ENCODE measurements around the gene GLYATL1B. TPM values are rescaled to one million over a fixed set of nuclear protein-coding genes. Genes with fewer than 3 reads are reported as not detected.
"Not testable (repeated sequence)": the region's sequence is repeated elsewhere in the genome, so short reads cannot be mapped to it uniquely, and the experiment has no call there.

The GLYATL1B gene
- total RNA-seq, 2 experiments from 2014 or later: not detected

DNA sequence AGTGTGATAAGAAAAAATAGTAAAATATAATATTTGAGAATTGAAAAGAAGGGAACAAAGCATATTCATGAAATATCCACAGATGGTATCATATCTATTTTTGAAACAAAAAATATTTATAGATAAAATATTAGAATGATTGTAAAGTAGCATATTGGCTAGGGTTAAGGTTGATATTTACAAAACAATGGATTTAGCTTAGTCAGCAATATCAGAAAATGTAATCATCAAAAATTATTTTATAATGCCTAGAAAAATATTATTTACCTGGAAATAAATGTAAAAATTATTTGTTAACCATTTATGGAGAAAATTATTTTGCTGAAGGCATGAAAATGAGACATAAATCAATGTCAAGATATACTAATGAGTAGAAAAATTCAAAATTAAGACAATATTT lies 33.7 kb downstream of the GLYATL1B start:
- no peak for ATAC-seq (ENCODE audit: poor library complexity)
- H3K27ac Mint-ChIP-seq: no peak overlapping the region
- Histone ChIP-seq H3K4me3 (ENCODE audit: low read length) (no peak overlapping the region), H3K9me3 (ENCODE audit: control insufficient read depth in 1 of 2, insufficient read depth in 1 of 2, low read length in 2 of 2) (peaks cover 7 to 21% of the 10 kb centered on the region in 2 experiments), H3K27ac (ENCODE audit: low read depth in 1 of 2, low read length in 2 of 2) (no peak overlapping the region), H3K36me3 (ENCODE audit: insufficient read depth, low read length) (no peaks in the 10 kb centered on the region), H3K27me3 (ENCODE audit: control insufficient read depth in 1 of 2, insufficient read depth in 2 of 2, low read length in 2 of 2) (no peaks in the 10 kb centered on the region), H3K4me1 (ENCODE audit: insufficient read depth, low read length) (no peaks in the 10 kb centered on the region)
- no peaks in the 10 kb centered on the region for H3K27me3 Mint-ChIP-seq
- DNase-seq: no peak
- no peaks in the 10 kb centered on the region for H3K36me3 Mint-ChIP-seq (ENCODE audit: low read depth)
- peaks cover 5% of the 10 kb centered on the region for H3K9me3 Mint-ChIP-seq
- TF ChIP-seq, protein P1, sequence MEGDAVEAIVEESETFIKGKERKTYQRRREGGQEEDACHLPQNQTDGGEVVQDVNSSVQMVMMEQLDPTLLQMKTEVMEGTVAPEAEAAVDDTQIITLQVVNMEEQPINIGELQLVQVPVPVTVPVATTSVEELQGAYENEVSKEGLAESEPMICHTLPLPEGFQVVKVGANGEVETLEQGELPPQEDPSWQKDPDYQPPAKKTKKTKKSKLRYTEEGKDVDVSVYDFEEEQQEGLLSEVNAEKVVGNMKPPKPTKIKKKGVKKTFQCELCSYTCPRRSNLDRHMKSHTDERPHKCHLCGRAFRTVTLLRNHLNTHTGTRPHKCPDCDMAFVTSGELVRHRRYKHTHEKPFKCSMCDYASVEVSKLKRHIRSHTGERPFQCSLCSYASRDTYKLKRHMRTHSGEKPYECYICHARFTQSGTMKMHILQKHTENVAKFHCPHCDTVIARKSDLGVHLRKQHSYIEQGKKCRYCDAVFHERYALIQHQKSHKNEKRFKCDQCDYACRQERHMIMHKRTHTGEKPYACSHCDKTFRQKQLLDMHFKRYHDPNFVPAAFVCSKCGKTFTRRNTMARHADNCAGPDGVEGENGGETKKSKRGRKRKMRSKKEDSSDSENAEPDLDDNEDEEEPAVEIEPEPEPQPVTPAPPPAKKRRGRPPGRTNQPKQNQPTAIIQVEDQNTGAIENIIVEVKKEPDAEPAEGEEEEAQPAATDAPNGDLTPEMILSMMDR (IDR thresholded peaks at IDR 0.05): no peak
- intact Hi-C loops (cut with DNase I, micrococcal nuclease): no loop called here
- POLR2A ChIA-PET: interaction anchor here (0.5 kb wide), 1 partner anchor 1524 kb away, joined by 4 read pairs; no protein-coding TSS in a partner anchor
- no peaks in the 10 kb centered on the region for H3K4me1 Mint-ChIP-seq (ENCODE audit: low read depth)
- CTCF ChIA-PET: no interaction called here
- no peak overlapping the region for H3K4me3 Mint-ChIP-seq

DNA sequence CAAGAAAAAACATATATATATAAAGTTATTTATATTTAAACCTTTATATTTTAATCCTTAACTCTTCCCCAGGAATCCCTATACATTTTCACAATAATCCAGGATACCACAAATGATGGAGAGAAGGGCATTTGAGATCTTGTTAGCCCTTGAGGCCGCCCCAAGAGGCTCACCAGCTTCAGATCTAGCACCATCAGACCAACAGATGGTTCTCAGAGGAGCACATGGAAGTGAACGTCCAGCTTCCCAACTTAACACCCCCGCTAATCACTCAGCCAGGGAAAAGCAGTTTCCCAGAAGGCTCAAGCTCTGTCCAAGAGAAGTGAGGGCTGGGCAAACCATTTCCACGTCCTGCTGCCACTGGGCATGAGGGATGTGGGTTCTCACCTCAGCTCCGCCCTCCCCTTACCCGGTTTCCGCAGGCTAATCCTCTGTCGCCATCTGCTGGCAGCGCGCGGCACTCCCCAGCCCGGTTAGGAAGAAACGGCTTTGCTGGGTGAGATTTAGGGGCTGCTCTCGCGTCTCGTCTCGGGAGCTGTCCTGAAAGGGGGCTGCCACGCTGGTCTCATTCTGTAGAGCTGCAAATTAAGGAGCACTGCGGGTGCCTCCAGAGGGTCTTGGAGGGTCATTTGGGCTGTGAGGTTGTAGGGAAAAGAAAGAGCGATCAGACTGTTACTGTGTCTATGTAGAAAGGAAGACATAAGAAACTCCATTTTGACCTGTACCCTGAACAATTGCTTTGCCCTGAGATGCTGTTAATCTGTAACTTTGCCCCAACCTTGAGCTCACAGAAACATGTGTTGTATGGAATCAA lies 49.7 kb downstream of the GLYATL1B start:
- no peak overlapping the region for H3K27ac Mint-ChIP-seq
- H3K9me3 Mint-ChIP-seq: no peaks in the 10 kb centered on the region
- ATAC-seq (ENCODE audit: poor library complexity) (peak; percentile 100), DNase-seq (peak; percentile 80 to 92 (median 87))
- ChIA-PET CTCF (interaction anchor here (0.7 to 2.0 kb wide), 35 partner anchors 8 to 1469 kb away, joined by 3 to 36 read pairs (median 4); partner anchors contain the start of genes DTX4 and FAM111B), POLR2A (interaction anchor here (0.7 to 1.4 kb wide), 5 partner anchors 23 to 77 kb away, joined by 3 to 6 read pairs (median 5); partner anchors contain the start of gene DTX4)
- H3K27me3 Mint-ChIP-seq: no peaks in the 10 kb centered on the region
- TF ChIP-seq, protein P1 (IDR thresholded peaks at IDR 0.05): peak; percentile 98
- Histone ChIP-seq H3K27ac (ENCODE audit: low read depth in 1 of 2, low read length in 2 of 2) (no peak overlapping the region), H3K4me1 (ENCODE audit: insufficient read depth, low read length) (peaks cover 7% of the 10 kb centered on the region), H3K36me3 (ENCODE audit: insufficient read depth, low read length) (peaks cover 52% of the 10 kb centered on the region), H3K27me3 (ENCODE audit: control insufficient read depth in 1 of 2, insufficient read depth in 2 of 2, low read length in 2 of 2) (no peaks in the 10 kb centered on the region), H3K4me3 (ENCODE audit: low read length) (no peak overlapping the region), H3K9me3 (ENCODE audit: control insufficient read depth in 1 of 2, insufficient read depth in 1 of 2, low read length in 2 of 2) (peaks cover 0 to 9% of the 10 kb centered on the region in 2 experiments)
- intact Hi-C loops (cut with DNase I, micrococcal nuclease): loop anchor here (1.0 to 5.0 kb wide), 6 partner anchors 39 to 1569 kb away; partner anchors contain the start of gene UBE2L6 (in 1 of the 2)
- H3K4me1 Mint-ChIP-seq (ENCODE audit: low read depth): peaks cover 8% of the 10 kb centered on the region
- H3K4me3 Mint-ChIP-seq: peak overlapping the region; percentile 75
- peaks cover 64% of the 10 kb centered on the region for H3K36me3 Mint-ChIP-seq (ENCODE audit: low read depth)

DNA sequence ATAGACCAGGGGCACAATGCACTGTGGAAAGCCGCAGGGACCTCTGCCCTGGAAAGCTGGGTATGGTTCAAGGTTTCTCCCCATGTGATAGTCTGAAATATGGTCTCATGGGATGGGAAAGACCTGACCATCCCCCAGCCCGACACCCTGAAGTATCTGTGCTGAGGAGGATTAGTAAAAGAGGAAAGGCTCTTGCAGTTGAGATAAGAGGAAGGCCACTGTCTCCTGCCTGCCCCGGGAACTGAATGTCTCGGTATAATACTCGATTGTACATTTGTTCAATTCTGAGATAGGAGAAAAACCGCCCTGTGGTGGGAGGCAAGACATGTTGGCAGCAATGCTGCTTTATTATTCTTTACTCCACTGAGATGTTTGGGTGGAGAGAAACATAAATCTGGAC lies 50.4 kb downstream of the GLYATL1B start:
- peaks cover 48% of the 10 kb centered on the region for H3K36me3 ChIP-seq (ENCODE audit: insufficient read depth, low read length)
- H3K4me3 ChIP-seq (ENCODE audit: low read length); H3K4me1 ChIP-seq (ENCODE audit: insufficient read depth, low read length); ATAC-seq (ENCODE audit: poor library complexity); H3K4me3 Mint-ChIP-seq; DNase-seq; H3K27ac Mint-ChIP-seq; H3K27ac ChIP-seq (ENCODE audit: low read depth in 1 of 2, low read length in 2 of 2); H3K27me3 Mint-ChIP-seq; H3K27me3 ChIP-seq (ENCODE audit: control insufficient read depth in 1 of 2, insufficient read depth in 2 of 2, low read length in 2 of 2); H3K9me3 ChIP-seq (ENCODE audit: control insufficient read depth in 1 of 2, insufficient read depth in 1 of 2, low read length in 2 of 2); H3K9me3 Mint-ChIP-seq: not testable (repeated sequence)
- intact Hi-C loops (cut with DNase I, micrococcal nuclease): loop anchor here (1.0 to 5.0 kb wide), 6 partner anchors 39 to 1569 kb away; partner anchors contain the start of gene UBE2L6 (in 1 of the 2)
- ChIA-PET POLR2A (interaction anchor here (1.4 kb wide), 1 partner anchor 22 kb away, joined by 6 read pairs; no protein-coding TSS in a partner anchor), CTCF (interaction anchor here (1.1 to 2.0 kb wide), 22 partner anchors 9 to 484 kb away, joined by 3 to 36 read pairs (median 6); partner anchors contain the start of genes DTX4 and FAM111B)
- Mint-ChIP-seq H3K4me1 (ENCODE audit: low read depth) (peaks cover 15% of the 10 kb centered on the region), H3K36me3 (ENCODE audit: low read depth) (peaks cover 57% of the 10 kb centered on the region)

Data from CD4-positive, alpha-beta T cell (primary cell).